Measurements from ENCODE around the gene NDUFAF8. TPM values are rescaled to one million over a fixed set of nuclear protein-coding genes. Genes with fewer than 3 reads are reported as not detected.

The NDUFAF8 gene
- total RNA-seq, 2 experiments from 2014 or later, result 31.0 to 57.9 TPM

DNA sequence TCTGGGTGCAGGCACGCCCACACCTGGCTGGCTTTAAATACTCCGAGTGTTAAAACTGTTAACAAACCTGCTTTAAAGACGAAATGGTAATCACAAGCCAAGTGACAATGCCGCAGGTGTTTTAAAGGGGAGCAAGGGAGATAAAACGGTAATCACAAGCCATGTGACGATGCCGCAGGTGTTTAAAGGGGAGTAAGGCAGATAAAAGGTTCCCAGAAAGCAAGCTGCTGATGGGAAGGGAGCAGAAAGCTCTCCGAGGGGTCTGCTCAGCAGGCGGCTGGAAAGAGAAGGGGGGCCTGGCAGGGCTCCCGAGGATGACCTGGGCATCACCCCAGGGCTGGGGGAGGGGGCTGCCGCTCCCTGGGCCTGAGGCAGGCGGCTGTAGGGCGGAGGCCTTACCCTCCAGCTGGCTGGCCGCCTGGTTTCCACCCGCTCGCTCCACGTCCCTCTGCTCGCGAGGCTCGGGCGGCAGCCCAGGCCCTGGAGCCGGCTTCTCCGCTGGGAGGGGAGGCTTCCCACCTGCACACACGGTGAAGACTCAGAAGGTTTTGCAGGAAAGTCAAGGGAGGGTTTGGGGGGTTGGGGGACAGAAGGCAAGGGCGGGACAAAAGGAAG is 12.1 kb downstream of the NDUFAF8 start:
- peaks cover 8% of the 10 kb centered on the region for H3K4me1 Mint-ChIP-seq
- ChIA-PET POLR2A (no interaction called here), CTCF (no interaction called here)
- no peak overlapping the region for H3K4me3 Mint-ChIP-seq
- no peaks in the 10 kb centered on the region for H3K27me3 Mint-ChIP-seq
- H3K27ac Mint-ChIP-seq, result no peak overlapping the region
- H3K36me3 Mint-ChIP-seq (ENCODE audit: low read depth), result peaks cover 13% of the 10 kb centered on the region
- intact Hi-C loops (cut with DNase I, micrococcal nuclease), result loop anchor here in 1 of 2 experiments (5.0 kb wide), 1 partner anchor 46 kb away; the partner anchor contains the start of gene SLC38A10
- ATAC-seq (no peak), DNase-seq (no peak)
- no peaks in the 10 kb centered on the region for H3K9me3 Mint-ChIP-seq (ENCODE audit: low read depth)

DNA sequence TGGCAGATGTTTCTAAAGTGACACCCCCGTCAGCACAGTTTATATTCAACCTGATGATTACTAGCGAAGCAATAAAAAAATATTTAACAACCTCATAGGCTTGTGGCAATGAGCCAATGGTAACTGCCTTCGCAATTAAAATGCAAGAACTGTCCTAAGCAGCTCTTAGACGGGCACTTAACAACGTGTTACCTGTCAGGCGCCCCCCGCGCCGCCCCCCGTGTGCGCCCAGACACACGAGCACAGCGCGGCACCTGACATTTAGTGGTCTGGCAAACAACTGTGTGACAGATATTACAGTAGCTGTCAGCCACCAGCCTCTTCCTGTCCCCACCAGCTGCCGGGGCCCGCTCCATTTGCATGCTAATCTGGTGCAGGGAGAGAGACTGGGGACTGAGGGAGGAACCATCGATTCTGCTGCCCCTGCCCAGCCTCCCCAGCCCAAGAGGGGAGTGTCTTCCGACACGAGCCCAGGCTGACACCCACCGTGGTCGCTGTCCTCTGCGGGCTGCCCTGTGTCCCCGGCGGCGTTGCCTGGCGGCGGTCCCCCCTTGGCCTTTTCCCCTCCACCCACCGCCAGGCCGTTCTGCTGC is 12.7 kb downstream of the NDUFAF8 start:
- intact Hi-C loops (cut with DNase I, micrococcal nuclease), result loop anchor here in 1 of 2 experiments (2.0 to 5.0 kb wide), 2 partner anchors 45 to 349 kb away; partner anchors contain the start of gene SLC38A10
- CTCF ChIA-PET, result interaction anchor here (0.7 kb wide), 1 partner anchor 203 kb away, joined by 3 read pairs; no protein-coding TSS in a partner anchor
- POLR2A ChIA-PET, result no interaction called here
- no peak overlapping the region for H3K27ac Mint-ChIP-seq
- no peak overlapping the region for H3K4me3 Mint-ChIP-seq
- H3K27me3 Mint-ChIP-seq, result no peaks in the 10 kb centered on the region
- H3K9me3 Mint-ChIP-seq (ENCODE audit: low read depth), result no peaks in the 10 kb centered on the region
- DNase-seq, result no peak
- H3K36me3 Mint-ChIP-seq (ENCODE audit: low read depth), result peaks cover 13% of the 10 kb centered on the region
- peaks cover 8% of the 10 kb centered on the region for H3K4me1 Mint-ChIP-seq
- no peak for ATAC-seq

DNA sequence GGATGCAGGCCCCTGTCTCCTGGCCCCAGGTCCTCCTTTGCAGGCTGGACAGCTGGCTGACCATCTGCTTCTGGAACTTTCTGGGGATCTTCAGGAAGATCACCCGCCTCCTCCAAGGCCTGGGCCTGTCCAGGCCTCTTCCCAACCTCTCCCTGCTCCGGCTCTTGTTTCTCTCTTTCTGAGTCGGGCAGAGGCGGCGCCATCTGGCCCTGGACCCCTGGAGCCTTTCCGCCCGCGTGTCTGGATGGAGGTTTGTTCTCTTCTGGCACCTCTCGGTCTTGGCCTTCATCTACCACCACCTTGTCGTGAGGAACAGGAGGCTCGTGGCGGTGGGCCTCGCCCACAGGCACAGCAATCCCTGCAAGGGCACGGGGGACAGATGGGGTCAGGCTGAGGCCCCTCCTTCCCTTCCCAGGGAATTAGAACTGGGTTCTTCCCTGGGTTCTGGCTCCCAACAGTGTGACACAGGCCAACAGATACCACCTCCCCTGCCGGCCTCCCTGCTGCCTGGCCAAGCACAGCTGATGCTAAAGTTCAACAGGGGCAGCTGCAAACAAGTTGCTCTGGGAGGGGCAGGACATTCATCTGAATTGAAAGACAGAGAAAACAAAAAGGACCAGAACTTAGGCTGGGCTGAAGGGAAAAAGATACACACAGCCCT is 13.3 kb downstream of the NDUFAF8 start:
- POLR2A ChIA-PET, result no interaction called here

DNA sequence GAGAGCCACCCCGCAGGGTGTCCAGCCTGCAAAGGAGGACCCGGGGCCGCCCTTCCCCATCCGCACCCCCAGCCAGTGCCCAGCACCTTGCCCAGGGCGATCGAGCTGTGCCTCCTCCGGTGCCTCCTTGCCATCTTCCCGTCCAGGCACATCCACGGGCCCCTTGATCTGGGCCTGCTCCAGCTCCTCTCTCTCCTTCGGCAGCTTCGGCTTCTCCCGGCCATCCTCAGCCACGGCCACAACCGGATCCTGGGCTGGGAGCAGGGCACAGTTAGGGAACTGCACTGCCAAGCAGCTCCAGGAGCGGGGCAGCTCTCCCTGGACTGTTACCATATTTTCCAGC is 13.8 kb downstream of the NDUFAF8 start:
- ChIA-PET POLR2A (no interaction called here), CTCF (interaction anchor here (0.7 to 1.2 kb wide), 5 partner anchors 42 to 299 kb away, joined by 3 to 8 read pairs (median 3); partner anchors contain the start of genes FAAP100 and SLC38A10)
- ATAC-seq, result peak; percentile 8
- DNase-seq, result no peak
- Mint-ChIP-seq H3K9me3 (ENCODE audit: low read depth) (no peaks in the 10 kb centered on the region), H3K27me3 (no peaks in the 10 kb centered on the region), H3K4me1 (peaks cover 8% of the 10 kb centered on the region), H3K4me3 (no peak overlapping the region), H3K36me3 (ENCODE audit: low read depth) (peaks cover 13% of the 10 kb centered on the region), H3K27ac (no peak overlapping the region)
- intact Hi-C loops (cut with DNase I, micrococcal nuclease), result loop anchor here (1.0 to 5.0 kb wide), 5 partner anchors 43 to 348 kb away; partner anchors contain the start of gene SLC38A10 (in 1 of the 2)

More for the DNA sequence above, 13.3 kb downstream of the NDUFAF8 start:
- no peak for DNase-seq
- H3K36me3 Mint-ChIP-seq (ENCODE audit: low read depth), result peaks cover 13% of the 10 kb centered on the region
- peaks cover 8% of the 10 kb centered on the region for H3K4me1 Mint-ChIP-seq
- no peak for ATAC-seq
- CTCF ChIA-PET, result interaction anchor here (0.7 to 1.2 kb wide), 6 partner anchors 43 to 300 kb away, joined by 3 to 8 read pairs (median 3); partner anchors contain the start of genes FAAP100 and SLC38A10
- no peak overlapping the region for H3K27ac Mint-ChIP-seq
- no peaks in the 10 kb centered on the region for H3K27me3 Mint-ChIP-seq
- intact Hi-C loops (cut with DNase I, micrococcal nuclease), result loop anchor here in 1 of 2 experiments (2.0 to 5.0 kb wide), 2 partner anchors 45 to 348 kb away; partner anchors contain the start of gene SLC38A10
- no peaks in the 10 kb centered on the region for H3K9me3 Mint-ChIP-seq (ENCODE audit: low read depth)
- H3K4me3 Mint-ChIP-seq, result no peak overlapping the region

DNA sequence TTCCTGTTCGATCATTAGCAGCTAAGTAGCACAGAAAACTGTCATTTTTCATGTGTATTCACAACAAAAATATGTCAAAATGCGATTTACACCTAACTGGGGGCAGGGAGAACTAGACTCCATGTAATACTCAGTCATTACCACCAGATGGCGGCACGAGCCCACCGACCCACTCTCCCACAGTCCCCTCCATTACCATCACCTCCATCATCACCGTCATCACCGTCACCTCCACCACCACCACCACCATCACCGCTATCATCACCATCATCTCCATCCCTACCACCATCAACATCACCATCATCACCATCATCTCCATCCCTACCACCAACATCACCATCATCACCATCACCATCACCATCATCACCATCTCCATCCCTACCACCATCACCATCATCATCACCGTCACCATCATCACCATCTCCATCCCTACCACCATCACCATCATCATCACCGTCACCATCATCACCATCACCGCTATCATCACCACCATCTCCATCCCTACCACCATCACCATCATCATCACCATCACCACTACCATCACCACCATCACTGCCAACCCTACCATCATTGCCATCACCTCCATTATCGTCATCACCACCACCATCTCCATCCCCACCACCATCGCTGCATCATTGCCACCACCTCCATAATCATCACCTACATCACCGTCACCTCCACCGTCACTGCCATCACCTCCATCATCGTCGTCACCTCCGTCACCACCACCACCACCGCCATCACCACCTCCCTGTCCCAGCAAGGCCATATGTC is 14.4 kb downstream of the NDUFAF8 start:
- POLR2A ChIA-PET, result no interaction called here
- H3K27ac Mint-ChIP-seq, result no peak overlapping the region
- DNase-seq (peak; percentile 75), ATAC-seq (peak; percentile 78)
- no peaks in the 10 kb centered on the region for H3K9me3 Mint-ChIP-seq (ENCODE audit: low read depth)
- H3K4me1 Mint-ChIP-seq, result peaks cover 8% of the 10 kb centered on the region
- intact Hi-C loops (cut with DNase I, micrococcal nuclease), result loop anchor here (1.0 to 5.0 kb wide), 5 partner anchors 43 to 348 kb away; partner anchors contain the start of gene SLC38A10 (in 1 of the 2)
- no peak overlapping the region for H3K4me3 Mint-ChIP-seq
- CTCF ChIA-PET, result interaction anchor here (0.7 to 1.2 kb wide), 5 partner anchors 42 to 298 kb away, joined by 3 to 8 read pairs (median 3); partner anchors contain the start of genes FAAP100 and SLC38A10
- H3K27me3 Mint-ChIP-seq, result no peaks in the 10 kb centered on the region
- peaks cover 13% of the 10 kb centered on the region for H3K36me3 Mint-ChIP-seq (ENCODE audit: low read depth)

DNA sequence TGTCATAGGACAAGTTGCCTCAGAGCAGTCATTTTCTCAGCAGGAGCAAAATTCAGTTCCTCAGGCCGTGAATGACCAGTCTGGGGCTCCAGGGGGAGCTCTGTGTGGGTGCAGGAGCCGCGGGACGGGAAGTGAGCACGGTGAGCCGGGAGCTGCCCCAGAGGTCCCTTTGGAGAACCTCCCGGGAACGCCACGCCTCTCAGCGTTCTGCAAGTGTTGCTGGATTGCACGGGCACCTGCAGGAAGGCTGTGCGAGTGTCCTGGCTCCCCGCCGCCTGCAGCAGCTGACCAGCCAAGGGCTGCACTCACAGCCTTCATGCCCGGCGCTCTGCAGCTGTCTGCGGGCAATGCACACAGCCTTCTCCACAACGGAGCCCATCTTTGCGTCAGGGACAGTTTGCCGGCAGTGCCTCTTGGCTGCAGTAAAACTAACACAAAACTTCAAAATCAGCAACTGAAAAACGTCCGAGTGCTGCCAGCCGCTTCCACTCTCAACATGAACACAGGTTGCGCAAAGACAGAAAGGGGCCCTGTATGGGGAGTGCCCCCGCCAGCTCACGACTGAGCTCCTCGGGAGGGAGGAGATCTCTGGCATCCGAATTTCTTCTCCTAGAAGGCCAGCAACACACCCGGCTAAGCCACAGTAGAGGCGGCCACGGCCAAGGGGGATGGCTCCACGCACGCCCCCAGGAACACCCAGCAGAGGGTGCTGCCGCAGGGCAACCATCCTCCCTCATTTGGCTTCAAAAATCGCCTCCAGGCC is 16.0 kb downstream of the NDUFAF8 start:
- ATAC-seq, result no peak
- no peak for DNase-seq
- CTCF ChIA-PET, result interaction anchor here (0.6 to 0.7 kb wide), 2 partner anchors 13 to 283 kb away, joined by 3 to 5 read pairs; no protein-coding TSS in a partner anchor
- Mint-ChIP-seq H3K4me3 (no peak overlapping the region), H3K27ac (no peak overlapping the region), H3K36me3 (ENCODE audit: low read depth) (peaks cover 12% of the 10 kb centered on the region), H3K4me1 (peaks cover 8% of the 10 kb centered on the region), H3K27me3 (no peaks in the 10 kb centered on the region), H3K9me3 (ENCODE audit: low read depth) (no peaks in the 10 kb centered on the region)
- POLR2A ChIA-PET, result no interaction called here
- intact Hi-C loops (cut with DNase I, micrococcal nuclease), result loop anchor here in 1 of 2 experiments (5.0 kb wide), 1 partner anchor 42 kb away; the partner anchor contains the start of gene SLC38A10

DNA sequence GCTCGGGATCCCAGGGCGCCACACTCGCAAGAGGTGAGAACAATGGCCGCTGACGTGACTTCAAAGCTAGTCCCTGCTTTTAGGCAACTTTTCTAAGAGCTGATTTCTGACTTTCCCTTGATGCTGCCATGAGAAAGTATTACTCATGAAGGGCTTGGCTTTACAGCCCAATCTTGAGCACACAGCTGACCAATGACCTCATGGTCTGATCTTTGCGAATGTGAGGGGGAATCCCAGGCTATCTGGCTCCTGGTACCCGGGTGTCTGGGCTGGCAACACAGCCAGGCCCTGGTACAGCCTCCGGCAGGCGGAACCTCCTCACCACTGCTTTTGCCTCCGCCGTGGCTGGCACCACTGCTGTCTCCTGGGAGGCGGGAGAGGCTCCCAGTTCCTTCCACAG is 17.5 kb downstream of the NDUFAF8 start:
- ChIA-PET POLR2A (no interaction called here), CTCF (interaction anchor here (1.6 kb wide), 1 partner anchor 228 kb away, joined by 3 read pairs; no protein-coding TSS in a partner anchor)
- intact Hi-C loops (cut with DNase I, micrococcal nuclease), result no loop called here
- Mint-ChIP-seq H3K4me3 (no peak overlapping the region), H3K4me1 (peaks cover 8% of the 10 kb centered on the region), H3K36me3 (ENCODE audit: low read depth) (peaks cover 9% of the 10 kb centered on the region), H3K27ac (no peak overlapping the region), H3K27me3 (no peaks in the 10 kb centered on the region), H3K9me3 (ENCODE audit: low read depth) (no peaks in the 10 kb centered on the region)
- DNase-seq (no peak), ATAC-seq (no peak)

DNA sequence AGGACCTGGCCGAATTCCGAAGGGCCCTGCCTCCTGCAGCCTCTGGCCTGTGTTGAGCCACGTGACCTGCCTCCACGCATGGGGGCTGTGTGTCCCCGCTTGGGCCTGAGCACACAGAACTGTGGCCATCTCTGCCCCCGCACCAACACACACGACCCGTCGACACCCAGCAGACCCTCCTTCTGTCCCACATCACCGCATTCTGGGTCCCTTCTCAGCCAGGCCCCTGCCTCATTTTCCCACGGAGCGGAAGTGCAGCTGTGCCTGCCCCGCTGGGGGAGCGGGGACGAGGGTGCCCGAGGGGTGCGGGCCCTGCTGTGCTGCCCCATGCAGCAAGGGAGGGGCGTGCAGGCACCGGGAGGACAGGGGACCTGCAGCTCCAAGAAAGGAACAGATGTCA is 18.4 kb downstream of the NDUFAF8 start:
- ATAC-seq (no peak), DNase-seq (no peak)
- no peak overlapping the region for H3K4me3 Mint-ChIP-seq
- intact Hi-C loops (cut with DNase I, micrococcal nuclease), result no loop called here
- H3K36me3 Mint-ChIP-seq (ENCODE audit: low read depth), result peaks cover 5% of the 10 kb centered on the region
- POLR2A ChIA-PET, result interaction anchor here (0.6 kb wide), 2 partner anchors 124 to 196 kb away, joined by 3 read pairs; no protein-coding TSS in a partner anchor
- H3K9me3 Mint-ChIP-seq (ENCODE audit: low read depth), result no peaks in the 10 kb centered on the region
- H3K27me3 Mint-ChIP-seq, result no peaks in the 10 kb centered on the region
- CTCF ChIA-PET, result interaction anchor here (0.8 to 1.6 kb wide), 2 partner anchors 227 to 289 kb away, joined by 3 read pairs; no protein-coding TSS in a partner anchor
- H3K27ac Mint-ChIP-seq, result no peak overlapping the region
- peaks cover 8% of the 10 kb centered on the region for H3K4me1 Mint-ChIP-seq

DNA sequence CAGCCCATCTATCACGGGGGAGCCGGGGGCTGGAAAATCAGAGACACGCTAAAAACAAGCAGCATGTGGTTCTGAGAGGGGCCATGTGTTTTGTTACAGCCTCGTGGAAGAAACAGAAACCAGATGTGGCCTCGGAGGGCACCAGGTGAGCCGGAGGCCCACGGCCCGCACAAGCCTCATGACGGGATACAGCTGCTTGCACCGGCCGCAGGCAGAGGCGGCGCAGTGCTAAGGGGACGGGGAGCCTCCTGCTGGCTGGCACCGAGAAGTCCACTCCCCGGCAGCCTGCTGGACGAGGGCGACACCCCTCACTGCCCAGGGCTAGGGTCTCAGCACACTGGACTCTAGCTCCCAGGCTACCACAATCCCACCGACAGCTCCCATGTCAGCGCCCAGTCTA is 19.2 kb downstream of the NDUFAF8 start:
- Mint-ChIP-seq H3K4me1 (peaks cover 6% of the 10 kb centered on the region), H3K27ac (no peak overlapping the region), H3K27me3 (no peaks in the 10 kb centered on the region), H3K9me3 (ENCODE audit: low read depth) (no peaks in the 10 kb centered on the region), H3K4me3 (no peak overlapping the region), H3K36me3 (ENCODE audit: low read depth) (peaks cover 2% of the 10 kb centered on the region)
- ChIA-PET POLR2A (interaction anchor here (0.6 kb wide), 1 partner anchor 196 kb away, joined by 3 read pairs; no protein-coding TSS in a partner anchor), CTCF (no interaction called here)
- ATAC-seq (no peak), DNase-seq (no peak)
- intact Hi-C loops (cut with DNase I, micrococcal nuclease), result no loop called here

DNA sequence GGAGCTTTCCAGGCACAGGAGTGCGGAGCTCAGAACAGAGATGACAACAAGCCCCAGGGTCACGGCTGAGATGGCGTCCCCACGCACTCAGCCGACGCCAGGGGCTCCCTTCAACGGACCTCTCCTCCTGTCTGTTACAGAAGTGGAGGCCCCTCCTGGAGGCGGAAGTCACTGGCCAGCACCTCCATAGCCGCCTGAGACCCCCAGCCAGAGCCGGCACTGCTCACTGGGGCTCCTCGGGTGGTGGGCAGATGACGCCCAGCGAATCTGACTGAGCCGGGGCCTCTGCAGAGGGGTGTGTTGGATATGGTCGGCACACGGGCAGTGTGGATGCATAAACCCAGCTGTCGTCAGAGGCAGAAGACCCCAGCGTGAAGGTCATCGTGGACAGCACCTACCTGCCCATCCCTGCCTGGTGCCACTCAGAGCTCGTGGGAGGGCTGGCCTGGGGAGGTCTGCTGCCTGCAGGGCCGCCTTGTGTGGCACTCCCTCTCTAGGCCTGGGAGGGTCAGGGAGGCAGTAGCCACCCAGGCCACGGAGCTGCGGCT is 20.0 kb downstream of the NDUFAF8 start:
- intact Hi-C loops (cut with DNase I, micrococcal nuclease), result no loop called here
- ATAC-seq (no peak), DNase-seq (no peak)
- Mint-ChIP-seq H3K4me1 (no peaks in the 10 kb centered on the region), H3K36me3 (ENCODE audit: low read depth) (no peaks in the 10 kb centered on the region), H3K27ac (no peak overlapping the region), H3K9me3 (ENCODE audit: low read depth) (no peaks in the 10 kb centered on the region), H3K4me3 (no peak overlapping the region), H3K27me3 (no peaks in the 10 kb centered on the region)
- POLR2A ChIA-PET, result no interaction called here
- CTCF ChIA-PET, result no interaction called here
